Activated CD4-positive, alpha-beta T cell treated with anti-CD3 and anti-CD28 coated beads for 4 hours (primary cell): ENCODE results near the gene MED17.
"Not testable (repeated sequence)": the region's sequence is repeated elsewhere in the genome, so short reads cannot be mapped to it uniquely, and the experiment has no call there.

Source experiments
- DNase-seq, 2 donors: peaks; one replicate each; pipeline ENCODE4 v3.0.0-alpha.2; 2020

MED17 gene

GRCh38 chr11:93784145-93784934, at the start of gene MED17:
MED17 (plus strand) TSS chr11:93784282; CDS start chr11:93784514, 232 bp downstream.
- DNase-seq, result peak; percentile 88

GRCh38 chr11:93734427-93735222, 49.5 kb upstream of the MED17 start:
- DNase-seq, result no peak

- no peak for DNase-seq
Measured at GRCh38 chr11:93735627-93736026, 48.5 kb upstream of the MED17 start.

GRCh38 chr11:93736129-93736528, 48.0 kb upstream of the MED17 start:
- no peak for DNase-seq

GRCh38 chr11:93737904-93738612, 46.0 kb upstream of the MED17 start:
- DNase-seq, result peak in 1 of 2 donors; percentile 15

GRCh38 chr11:93738647-93739081, 45.4 kb upstream of the MED17 start:
- DNase-seq, result no peak

- DNase-seq, result peak; percentile 37 to 38
Measured at GRCh38 chr11:93740031-93740729, 43.9 kb upstream of the MED17 start.

- DNase-seq, result peak; percentile 64 to 69
Measured at GRCh38 chr11:93740730-93741093, 43.4 kb upstream of the MED17 start.

GRCh38 chr11:93741094-93741881, 42.8 kb upstream of the MED17 start, which contains the start of the genes C11orf54 and TAF1D:
C11orf54 (plus strand) TSS chr11:93741672; CDS start chr11:93747394, 5,722 bp downstream.
TAF1D (minus strand) TSS chr11:93741495; CDS start chr11:93739304, 2,191 bp downstream.
- peak; percentile 95 to 97 for DNase-seq

GRCh38 chr11:93741882-93742226, 42.2 kb upstream of the MED17 start:
- no peak for DNase-seq

- no peak for DNase-seq
Measured at GRCh38 chr11:93743291-93743690, 40.8 kb upstream of the MED17 start.

GRCh38 chr11:93744669-93745004, 39.4 kb upstream of the MED17 start:
- DNase-seq, result no peak

GRCh38 chr11:93745005-93745755, 38.9 kb upstream of the MED17 start:
- DNase-seq, result not testable (repeated sequence)

- no peak for DNase-seq
Measured at GRCh38 chr11:93746101-93746500, 38.0 kb upstream of the MED17 start.

GRCh38 chr11:93747122-93747521, 37.0 kb upstream of the MED17 start:
- DNase-seq, result no peak

GRCh38 chr11:93751001-93751400, 33.1 kb upstream of the MED17 start:
- no peak for DNase-seq

GRCh38 chr11:93753241-93753640, 30.8 kb upstream of the MED17 start:
- DNase-seq, result no peak

GRCh38 chr11:93756748-93757147, 27.3 kb upstream of the MED17 start:
- DNase-seq, result no peak

GRCh38 chr11:93757301-93757700, 26.8 kb upstream of the MED17 start:
- DNase-seq, result no peak

- DNase-seq, result no peak
Measured at GRCh38 chr11:93757924-93758865, 25.9 kb upstream of the MED17 start.
